HEK293T (cell line): ENCODE data around the gene GTPBP6.
"Not testable (repeated sequence)": the region's sequence is repeated elsewhere in the genome, so short reads cannot be mapped to it uniquely, and the experiment has no call there.

Source experiments
- CTCF ChIA-PET: fragments of 350-600 bp; formaldehyde crosslinking; extraction: SDS; loops from one replicate; lab custom pipeline; 2021; ENCODE audit warnings: antibody characterized with exemption, inconsistent platforms; lab: Yijun Ruan, JAX
- POLR2A ChIA-PET: fragments of 350-600 bp; formaldehyde crosslinking; extraction: SDS; loops from one replicate; lab custom pipeline; 2020; ENCODE audit warnings: antibody characterized with exemption, inconsistent platforms; lab: Yijun Ruan, JAX
- DNase-seq: peaks from one replicate; pipeline ENCODE4 v3.0.0; 2012; ENCODE audit warnings: mixed read lengths; ENCODE audit errors: extremely low spot score
- ARNT ChIP-seq: fragments of 450-650 bp; IDR thresholded peaks from 2 replicates; pipeline ENCODE4 v1.6.1; 2017; ENCODE audit warnings: mild to moderate bottlenecking
- BHLHE40 ChIP-seq: fragments of 450-650 bp; IDR thresholded peaks from 2 replicates; pipeline ENCODE4 v1.6.1; 2016; ENCODE audit warnings: mild to moderate bottlenecking, moderate library complexity, borderline replicate concordance
- CTBP1 ChIP-seq: fragments of 450-650 bp; IDR thresholded peaks from 2 replicates; pipeline ENCODE4 v1.6.1; 2016; ENCODE audit warnings: borderline replicate concordance
- ELF4 ChIP-seq: fragments of 450-650 bp; IDR thresholded peaks from 2 replicates; pipeline ENCODE4 v1.6.1; 2017; ENCODE audit warnings: antibody characterized with exemption
- FOXA1 ChIP-seq: fragments of 450-650 bp; IDR thresholded peaks from 2 replicates; pipeline ENCODE4 v1.6.1; 2016; ENCODE audit warnings: mild to moderate bottlenecking
- FOXK2 ChIP-seq: fragments of 450-650 bp; IDR thresholded peaks from 2 replicates; pipeline ENCODE4 v1.6.1; 2016; ENCODE audit warnings: mild to moderate bottlenecking
- FOXM1 ChIP-seq: fragments of 450-650 bp; IDR thresholded peaks from 2 replicates; pipeline ENCODE4 v1.6.1; 2017; ENCODE audit warnings: mild to moderate bottlenecking, borderline replicate concordance
- HDGF ChIP-seq: fragments of 450-650 bp; IDR thresholded peaks from 2 replicates; pipeline ENCODE4 v1.6.1; 2017; ENCODE audit warnings: antibody characterized with exemption, borderline replicate concordance
- L3MBTL2 ChIP-seq: fragments of 450-650 bp; conservative IDR thresholded peaks from 2 replicates; pipeline ENCODE4 v1.6.1; 2016; ENCODE audit warnings: mild to moderate bottlenecking
- LEF1 ChIP-seq: fragments of 450-650 bp; IDR thresholded peaks from 2 replicates; pipeline ENCODE4 v1.6.1; 2017; ENCODE audit warnings: mild to moderate bottlenecking, borderline replicate concordance
- NFRKB ChIP-seq: fragments of 450-650 bp; IDR thresholded peaks from 2 replicates; pipeline ENCODE4 v1.6.1; 2016; ENCODE audit warnings: mild to moderate bottlenecking, moderate library complexity
- SP1 ChIP-seq: fragments of 450-650 bp; IDR thresholded peaks from 2 replicates; pipeline ENCODE4 v1.6.1; 2017
- SUZ12 ChIP-seq: fragments of 450-650 bp; IDR thresholded peaks from 2 replicates; pipeline ENCODE4 v1.6.1; 2016; ENCODE audit warnings: mild to moderate bottlenecking
- TARDBP ChIP-seq: fragments of 450-650 bp; IDR thresholded peaks from 2 replicates; pipeline ENCODE4 v1.6.1; 2016
- ZNF384 ChIP-seq: fragments of 450-650 bp; IDR thresholded peaks from 2 replicates; pipeline ENCODE4 v1.6.1; 2016
- TF ChIP-seq, protein P1 (sequence below): fragments of 450-650 bp; IDR thresholded peaks from 2 replicates; pipeline ENCODE4 v1.6.1; 2016

The GTPBP6 gene

DNA sequence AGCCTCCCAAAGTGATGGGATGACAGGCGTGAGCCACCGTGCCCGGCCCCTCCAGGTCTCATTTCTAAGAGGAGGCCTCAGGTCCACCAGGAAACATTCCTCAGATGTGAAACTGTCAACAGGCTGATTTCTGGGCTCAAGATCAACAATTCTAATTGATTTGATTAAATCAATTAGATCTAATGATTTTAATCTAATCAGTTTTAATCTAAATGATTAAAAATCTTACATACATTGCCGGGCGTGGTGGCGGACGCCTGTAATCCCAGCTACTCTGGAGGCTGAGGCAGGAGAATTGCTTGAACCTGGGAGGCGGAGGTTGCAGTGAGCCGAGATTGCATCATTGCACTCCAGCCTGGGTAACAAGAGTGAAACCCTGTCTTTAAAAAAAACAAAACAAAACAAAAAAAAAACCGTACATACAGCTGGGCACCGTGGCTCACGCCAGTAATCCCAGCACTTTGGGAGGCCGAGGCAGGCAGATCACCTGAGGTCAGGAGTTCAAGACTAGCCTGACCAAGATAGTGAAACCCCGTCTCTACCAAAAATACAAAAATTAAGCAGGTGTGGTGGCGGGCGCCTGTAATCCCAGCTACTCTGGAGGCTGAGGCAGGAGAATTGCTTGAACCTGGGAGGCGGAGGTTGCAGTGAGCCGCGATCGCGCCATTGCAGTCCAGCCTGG lies 36.5 kb downstream of the GTPBP6 start:
- TF ChIP-seq ZNF384, result peak; percentile 82
- DNase-seq, POLR2A ChIA-PET, CTCF ChIA-PET: not testable (repeated sequence)

DNA sequence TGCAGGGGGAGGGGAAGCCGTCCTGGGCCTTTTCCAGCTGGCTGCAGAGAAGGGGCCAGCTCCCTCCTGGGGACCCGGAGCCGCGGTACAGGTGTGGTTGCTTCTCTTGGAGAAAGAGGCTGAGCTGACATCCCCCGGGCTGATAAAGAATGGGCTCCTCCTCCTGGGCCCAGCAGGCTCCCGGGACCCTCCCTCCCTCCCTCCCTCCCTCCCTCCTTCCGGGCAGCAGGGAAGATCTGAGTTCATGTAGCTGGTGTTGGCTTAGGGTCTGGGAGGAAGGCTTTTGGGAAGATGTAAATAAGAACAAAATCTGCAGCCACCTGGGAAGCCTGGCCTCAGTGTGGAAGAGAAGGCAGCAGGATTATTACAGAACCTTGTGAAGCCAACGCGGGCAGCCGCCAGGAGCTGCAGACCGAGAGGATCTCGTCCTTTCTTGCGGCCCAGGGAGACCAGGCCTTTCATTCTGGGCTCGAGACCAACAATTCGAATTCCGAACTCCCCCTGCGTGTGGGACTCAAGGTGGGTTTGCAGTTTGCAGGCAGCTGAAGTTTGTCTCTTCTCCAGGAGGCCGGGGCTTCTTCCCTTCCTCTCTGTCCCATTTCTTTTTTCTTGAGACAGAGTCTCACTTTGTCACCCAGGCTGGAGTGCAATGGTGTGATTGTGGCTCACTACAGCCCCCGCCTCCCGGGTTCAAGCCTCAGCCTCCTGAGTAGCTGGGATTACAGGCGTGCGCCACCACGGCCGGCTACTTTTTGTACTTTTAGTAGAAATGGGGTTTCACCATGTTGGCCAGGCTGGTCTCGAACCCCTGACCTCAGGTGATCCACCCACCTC lies 37.2 kb downstream of the GTPBP6 start, which contains the start of gene PLCXD1:
Gene PLCXD1, plus strand, starts transcription at position 216 of the 834 bp plus-strand sequence. CDS start 2,807 bp downstream, outside the sequence.
- no peak for DNase-seq
- CTCF ChIA-PET, result no interaction called here
- POLR2A ChIA-PET, result no interaction called here
- TF ChIP-seq HDGF (no peak), CTBP1 (no peak), FOXA1 (no peak), ZNF384 (no peak), SP1 (no peak), ARNT (no peak), BHLHE40 (no peak), LEF1 (no peak), TARDBP (no peak), NFRKB (no peak), L3MBTL2 (no peak), SUZ12 (no peak), FOXM1 (no peak), ELF4 (no peak)

DNA sequence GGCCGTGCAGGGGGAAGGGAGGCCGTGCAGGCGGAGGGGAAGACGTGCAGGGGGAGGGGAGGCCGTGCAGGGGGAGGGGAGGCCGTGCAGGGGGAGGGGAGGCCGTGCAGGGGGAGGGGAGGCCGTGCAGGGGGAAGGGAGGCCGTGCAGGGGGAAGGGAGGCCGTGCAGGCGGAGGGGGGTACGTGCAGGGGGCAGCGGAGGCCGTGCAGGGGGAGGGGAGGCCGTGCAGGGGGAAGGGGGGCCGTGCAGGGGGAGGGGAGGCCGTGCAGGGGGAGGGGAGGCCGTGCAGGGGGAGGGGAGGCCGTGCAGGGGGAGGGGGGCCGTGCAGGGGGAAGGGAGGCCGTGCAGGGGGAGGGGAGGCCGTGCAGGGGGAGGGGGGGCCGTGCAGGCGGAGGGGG lies 37.9 kb downstream of the GTPBP6 start:
- CTCF ChIA-PET, POLR2A ChIA-PET, DNase-seq: not testable (repeated sequence)

DNA sequence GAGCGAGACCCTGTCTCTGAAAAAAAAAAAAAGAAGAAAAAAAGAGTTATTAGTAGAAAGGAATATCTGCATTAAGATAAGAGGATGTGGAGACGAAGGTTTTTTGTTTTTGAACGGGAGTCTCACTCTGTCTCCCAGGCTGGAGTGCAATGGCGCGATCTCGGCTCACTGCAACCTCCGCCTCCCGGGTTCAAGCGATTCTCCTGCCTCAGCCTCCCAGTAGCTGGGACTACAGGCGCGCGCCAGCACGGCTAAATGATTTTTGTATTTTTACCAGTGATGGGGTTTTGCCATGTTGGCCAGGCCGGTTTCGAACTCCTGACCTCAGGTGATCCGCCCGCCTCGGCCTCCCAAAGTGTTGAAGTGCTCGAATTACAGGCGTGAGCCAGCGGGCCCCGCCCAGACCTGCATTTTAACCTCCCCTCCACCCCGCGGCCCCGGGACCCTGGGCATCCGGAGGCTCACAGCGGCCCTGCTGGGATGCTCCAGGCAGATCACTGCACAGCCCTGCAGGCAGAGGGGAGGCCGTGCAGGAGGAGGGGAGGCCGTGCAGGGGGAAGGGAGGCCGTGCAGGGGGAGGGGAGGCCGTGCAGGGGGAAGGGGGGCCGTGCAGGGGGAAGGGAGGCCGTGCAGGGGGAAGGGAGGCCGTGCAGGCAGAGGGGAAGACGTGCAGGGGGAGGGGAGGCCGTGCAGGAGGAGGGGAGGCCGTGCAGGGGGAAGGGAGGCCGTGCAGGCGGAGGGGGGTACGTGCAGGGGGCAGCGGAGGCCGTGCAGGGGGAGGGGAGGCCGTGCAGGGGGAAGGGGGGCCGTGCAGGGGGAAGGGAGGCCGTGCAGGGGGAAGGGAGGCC lies 38.6 kb downstream of the GTPBP6 start:
- CTCF ChIA-PET, DNase-seq, POLR2A ChIA-PET: not testable (repeated sequence)

DNA sequence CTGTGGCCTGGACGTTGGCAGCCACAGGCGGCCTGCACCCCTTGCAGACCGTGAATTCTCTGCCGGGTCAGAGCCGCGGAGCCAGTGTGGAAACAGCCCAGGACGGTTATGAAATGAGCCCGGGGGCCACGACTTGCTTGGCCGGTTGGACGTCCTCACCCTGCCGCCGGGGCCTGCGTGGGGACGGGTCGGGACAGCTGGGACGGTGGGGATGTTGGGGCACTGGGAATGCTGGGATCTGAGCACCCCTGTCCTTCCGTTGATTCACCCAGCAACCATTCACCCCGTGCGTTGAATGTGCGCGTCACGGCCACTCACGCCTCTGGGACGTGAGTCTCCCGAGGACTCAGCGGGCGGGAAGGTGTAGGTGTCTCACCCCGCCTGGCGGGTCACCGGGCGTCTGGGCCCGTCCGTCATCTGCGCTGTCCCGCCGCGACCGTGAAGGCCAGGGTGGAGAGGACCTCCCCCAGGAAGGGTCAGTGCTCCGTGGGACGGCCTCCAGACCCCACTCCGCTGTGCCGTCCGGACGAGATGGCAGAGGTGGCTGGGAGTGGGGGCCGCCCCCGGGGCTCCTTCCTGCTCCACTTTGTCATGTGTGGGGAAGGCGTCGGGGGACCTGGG lies 41.9 kb downstream of the GTPBP6 start:
- no peak for TF ChIP-seq NFRKB
- TF ChIP-seq BHLHE40, result no peak
- TF ChIP-seq SP1, result no peak
- no peak for TF ChIP-seq ZNF384
- no peak for TF ChIP-seq FOXM1
- no peak for TF ChIP-seq L3MBTL2
- TF ChIP-seq ARNT, result no peak
- no peak for TF ChIP-seq ELF4
- no peak for TF ChIP-seq CTBP1
- no peak for TF ChIP-seq FOXA1
- TF ChIP-seq TARDBP, result no peak
- no peak for TF ChIP-seq LEF1
- no peak for TF ChIP-seq FOXK2
- TF ChIP-seq, protein P1, sequence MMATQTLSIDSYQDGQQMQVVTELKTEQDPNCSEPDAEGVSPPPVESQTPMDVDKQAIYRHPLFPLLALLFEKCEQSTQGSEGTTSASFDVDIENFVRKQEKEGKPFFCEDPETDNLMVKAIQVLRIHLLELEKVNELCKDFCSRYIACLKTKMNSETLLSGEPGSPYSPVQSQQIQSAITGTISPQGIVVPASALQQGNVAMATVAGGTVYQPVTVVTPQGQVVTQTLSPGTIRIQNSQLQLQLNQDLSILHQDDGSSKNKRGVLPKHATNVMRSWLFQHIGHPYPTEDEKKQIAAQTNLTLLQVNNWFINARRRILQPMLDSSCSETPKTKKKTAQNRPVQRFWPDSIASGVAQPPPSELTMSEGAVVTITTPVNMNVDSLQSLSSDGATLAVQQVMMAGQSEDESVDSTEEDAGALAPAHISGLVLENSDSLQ, result no peak
- TF ChIP-seq HDGF, result no peak
- ChIA-PET CTCF (no interaction called here), POLR2A (no interaction called here)
- no peak for DNase-seq

DNA sequence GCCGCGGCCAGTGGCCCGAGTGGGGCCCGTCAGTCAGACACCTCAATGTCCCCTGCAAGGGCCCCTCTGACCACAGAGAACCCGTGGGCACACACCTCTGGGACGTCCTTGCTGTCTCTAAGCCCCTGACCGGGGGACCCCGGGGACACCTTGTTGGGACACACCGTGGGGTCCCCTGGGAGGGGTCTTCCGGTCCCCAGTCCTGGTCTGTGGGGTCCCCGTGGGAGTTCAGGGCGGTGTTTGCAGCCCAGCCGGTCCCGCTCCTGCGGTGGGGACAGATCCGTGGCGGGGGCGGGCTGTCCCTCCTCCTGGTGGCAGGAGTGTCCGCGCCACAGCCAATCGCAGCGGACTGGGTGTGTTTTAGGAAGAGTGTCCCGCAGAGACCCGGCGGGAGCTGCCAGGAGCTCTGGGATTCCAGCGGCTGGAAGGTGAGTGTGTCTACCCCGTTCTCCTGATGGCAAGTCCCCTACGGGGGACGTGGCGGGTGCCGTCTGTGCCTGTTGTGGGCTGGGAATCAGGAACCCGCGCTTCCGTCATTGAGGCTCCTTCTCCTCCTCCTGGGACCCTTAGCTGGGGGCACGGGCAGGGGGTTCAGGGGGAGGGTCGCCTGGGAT lies 42.5 kb downstream of the GTPBP6 start:
- TF ChIP-seq FOXM1 (no peak), SUZ12 (no peak), CTBP1 (no peak), FOXK2 (no peak), BHLHE40 (no peak), L3MBTL2 (no peak), ZNF384 (no peak), SP1 (no peak), FOXA1 (no peak), LEF1 (no peak), NFRKB (no peak), ELF4 (no peak), ARNT (no peak), TARDBP (no peak), HDGF (no peak)
- TF ChIP-seq, protein P1, result no peak
- peak; percentile 71 for DNase-seq
- CTCF ChIA-PET, result no interaction called here

More for the DNA sequence above, 42.5 kb downstream of the GTPBP6 start:
- POLR2A ChIA-PET, result no interaction called here
